HG03354 (cell line): ENCODE data around the gene PSD2.

ENCODE experiments used
- ATAC-seq: cut with Tn5 transposase; IDR thresholded peaks from one replicate; pipeline ENCODE4 v1.9.1; 2021; ENCODE audit warnings: mild to moderate bottlenecking; ENCODE audit not compliant: unreplicated experiment, poor library complexity, severe bottlenecking

Gene PSD2

GRCh38 chr5:139762615-139763170 lies 32.9 kb upstream of the PSD2 start:
- no peak for ATAC-seq

- no peak for ATAC-seq
These were observed 32.2 kb upstream of the PSD2 start for GRCh38 chr5:139763280-139763929.

GRCh38 chr5:139763930-139764791 lies 31.4 kb upstream of the PSD2 start:
- no peak for ATAC-seq

- ATAC-seq: no peak
These were observed 30.7 kb upstream of the PSD2 start for GRCh38 chr5:139764886-139765408.

GRCh38 chr5:139765409-139766217 lies 30.0 kb upstream of the PSD2 start:
- peak; percentile 83 for ATAC-seq

- ATAC-seq: no peak
These were observed 27.6 kb upstream of the PSD2 start for GRCh38 chr5:139767960-139768359.

- ATAC-seq: no peak
These were observed 26.7 kb upstream of the PSD2 start for GRCh38 chr5:139768807-139769465.

GRCh38 chr5:139769477-139769876 lies 26.1 kb upstream of the PSD2 start:
- ATAC-seq: no peak

- no peak for ATAC-seq
These were observed 24.9 kb upstream of the PSD2 start for GRCh38 chr5:139770722-139771121.

- ATAC-seq: no peak
These were observed 23.4 kb upstream of the PSD2 start for GRCh38 chr5:139772089-139772791.

GRCh38 chr5:139772927-139773690 lies 22.5 kb upstream of the PSD2 start:
- ATAC-seq: no peak

- peak; percentile 92 for ATAC-seq
These were observed 20.5 kb upstream of the PSD2 start for GRCh38 chr5:139774980-139775661.

- no peak for ATAC-seq
These were observed 19.7 kb upstream of the PSD2 start for GRCh38 chr5:139775872-139776271.

GRCh38 chr5:139776861-139777260 lies 18.7 kb upstream of the PSD2 start:
- no peak for ATAC-seq

- ATAC-seq: no peak
These were observed 12.1 kb upstream of the PSD2 start for GRCh38 chr5:139783436-139783965.

GRCh38 chr5:139784488-139784887 lies 11.1 kb upstream of the PSD2 start:
- no peak for ATAC-seq

GRCh38 chr5:139787257-139787567 lies 8.4 kb upstream of the PSD2 start:
- peak; percentile 21 for ATAC-seq
